Fibroblast of peridontal ligament (primary cell): Measurements from ENCODE around the gene SEPSECS.

Experiments
- DNase-seq: peaks from one replicate; pipeline ENCODE4 v3.0.0-alpha.2; 2010; ENCODE audit errors: extremely low read depth

Gene SEPSECS

DNA sequence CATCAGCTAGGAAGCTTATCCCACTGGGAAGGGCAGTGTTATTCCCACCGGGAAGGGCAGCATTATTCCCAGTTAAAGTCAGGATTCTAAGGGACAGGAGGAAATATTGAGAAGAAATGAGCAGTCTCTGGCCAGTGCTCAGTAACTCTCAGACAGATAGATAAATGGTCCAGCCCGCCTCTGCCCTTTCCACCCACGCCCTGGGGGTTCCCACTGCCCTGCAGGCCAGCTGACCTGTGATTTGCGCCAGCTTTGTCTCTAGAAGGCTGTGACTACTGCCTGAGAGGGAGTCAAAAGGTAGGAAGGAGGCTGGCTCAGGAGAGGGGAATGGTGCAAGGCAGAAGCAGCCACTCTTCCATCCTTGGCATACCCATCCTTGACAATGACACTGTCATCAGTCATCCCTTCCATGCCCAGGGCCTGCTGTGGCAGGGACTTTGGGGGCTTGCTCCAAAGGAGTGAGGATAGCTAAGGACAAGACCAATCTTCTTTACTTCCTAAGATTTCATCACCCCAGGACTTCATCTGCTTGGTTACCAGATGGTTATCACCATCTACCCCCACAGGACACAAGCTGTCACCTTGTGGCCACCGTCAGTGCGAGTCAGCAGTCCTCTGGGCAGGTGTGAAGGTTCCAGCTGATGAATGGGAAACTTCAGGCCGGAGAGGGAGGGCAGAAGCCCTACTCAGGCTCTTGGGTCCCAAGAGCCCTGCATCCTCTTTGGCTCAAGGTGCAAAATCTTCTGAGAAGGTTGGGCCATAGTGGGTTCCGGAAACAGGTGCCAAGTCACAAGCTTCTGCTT, 49.5 kb downstream of the SEPSECS start:
- DNase-seq, result no peak

- no peak for DNase-seq
Measured at GRCh38 chr4:25109511-25109910, 50.7 kb downstream of the SEPSECS start.

DNA sequence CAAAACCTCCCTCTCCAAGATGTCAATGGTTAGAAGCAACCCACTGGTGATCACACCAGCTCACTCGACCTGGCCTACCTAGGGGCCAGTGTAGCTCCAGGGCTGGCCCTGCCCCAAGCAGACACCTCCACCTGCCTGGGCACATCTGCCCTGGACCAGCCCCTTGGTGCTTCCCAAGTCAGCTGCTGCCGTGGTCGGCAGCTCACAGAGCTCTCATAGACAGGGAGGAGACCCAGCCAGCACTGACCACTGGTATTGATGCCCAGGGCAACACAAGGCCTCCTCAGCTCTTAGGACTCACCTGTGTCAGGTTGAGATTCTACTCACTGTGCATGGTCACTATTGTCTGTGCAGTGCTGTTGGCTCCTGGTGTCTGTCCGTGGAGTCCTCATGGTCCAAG, 51.7 kb downstream of the SEPSECS start:
- DNase-seq, result no peak

GRCh38 chr4:25107827-25108516, 52.3 kb downstream of the SEPSECS start:
- no peak for DNase-seq

GRCh38 chr4:25106363-25107151, 53.7 kb downstream of the SEPSECS start:
- DNase-seq, result no peak

GRCh38 chr4:25104591-25104990, 55.7 kb downstream of the SEPSECS start:
- DNase-seq, result no peak

DNA sequence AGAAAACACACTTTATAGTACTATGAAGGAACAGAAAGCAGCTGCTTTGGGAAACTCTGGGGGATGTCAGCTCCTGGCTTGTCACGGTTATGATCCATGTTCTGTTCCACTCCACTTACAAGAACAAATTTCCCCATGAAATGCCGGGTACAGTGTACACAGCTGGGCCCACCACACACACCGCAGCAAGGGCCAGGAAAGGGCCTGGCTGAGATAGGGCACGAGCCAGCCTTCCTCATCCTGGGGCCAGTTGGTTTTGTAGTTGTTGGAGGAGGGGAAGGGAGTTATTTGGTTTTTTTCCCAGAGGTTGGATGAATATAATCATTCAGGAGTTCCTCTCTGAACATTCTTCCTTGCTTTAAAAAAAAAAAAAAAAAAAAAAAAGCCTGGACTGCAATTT, 56.8 kb downstream of the SEPSECS start:
- no peak for DNase-seq

DNA sequence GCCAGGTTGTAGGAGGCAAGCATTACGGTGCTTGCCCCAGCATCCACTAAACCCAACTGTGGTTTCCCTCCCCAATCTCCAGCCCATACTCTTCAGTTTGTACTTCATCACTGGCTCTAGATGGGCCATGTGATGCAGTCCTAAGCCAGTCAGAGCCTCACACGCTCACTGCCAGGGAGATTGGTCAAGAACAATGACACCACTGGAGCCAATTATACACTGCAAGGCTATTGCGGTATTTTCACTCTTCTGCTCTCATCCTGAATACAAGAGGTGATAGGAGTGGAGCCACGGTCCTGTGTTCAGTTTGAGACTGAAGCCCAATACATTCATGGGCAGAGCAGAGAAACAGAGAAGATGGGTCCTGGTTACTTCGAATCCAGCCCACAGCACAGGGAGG, 58.4 kb downstream of the SEPSECS start:
- DNase-seq, result no peak

GRCh38 chr4:25100710-25101109, 59.5 kb downstream of the SEPSECS start:
- no peak for DNase-seq

- DNase-seq, result no peak
Measured at GRCh38 chr4:25100021-25100555, 60.2 kb downstream of the SEPSECS start.

DNA sequence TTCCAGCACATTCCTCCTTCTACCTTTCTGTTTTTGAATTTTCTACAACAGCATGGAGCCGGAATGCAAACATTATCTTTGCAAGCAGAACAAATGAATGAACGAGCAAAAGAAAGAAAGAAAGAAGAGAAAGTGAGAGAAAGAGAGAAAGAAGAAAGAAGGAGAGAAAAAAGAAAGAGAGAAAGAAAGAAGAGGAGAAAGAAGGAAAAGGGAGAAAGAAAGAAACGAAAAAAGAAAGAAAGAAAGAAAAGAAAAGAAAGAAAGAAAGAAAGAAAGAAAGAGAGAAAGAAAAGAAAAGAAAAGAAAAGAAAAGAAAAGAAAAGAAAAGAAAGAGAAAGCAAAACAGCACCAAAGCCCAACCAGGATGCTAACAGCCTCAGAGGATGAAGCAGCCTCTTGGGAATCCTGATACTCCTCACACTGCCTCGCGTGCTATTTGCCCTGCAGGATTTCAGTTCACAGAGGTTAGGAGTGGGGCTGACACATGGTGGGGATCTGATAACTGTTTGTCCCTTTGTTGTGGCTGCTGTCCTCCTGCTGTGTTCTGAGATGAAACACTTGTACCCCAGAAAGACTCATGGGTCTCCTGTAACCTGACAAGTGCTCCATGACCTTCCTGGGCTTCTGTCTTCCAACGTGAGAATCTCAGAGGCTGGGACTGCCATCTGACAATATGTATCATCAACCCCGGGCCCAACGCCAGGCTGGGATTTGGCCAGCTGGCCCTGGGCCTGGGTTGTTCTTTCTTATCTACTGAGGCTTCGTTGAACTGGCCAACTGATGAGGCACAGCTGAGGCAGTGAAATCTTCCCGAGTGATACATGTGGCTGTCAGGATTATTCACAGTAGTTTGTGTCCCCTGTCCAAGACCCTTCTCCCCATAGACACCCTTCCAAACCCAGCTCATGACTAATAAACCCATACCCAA, 61.0 kb downstream of the SEPSECS start:
- DNase-seq, result peak; percentile 28

DNA sequence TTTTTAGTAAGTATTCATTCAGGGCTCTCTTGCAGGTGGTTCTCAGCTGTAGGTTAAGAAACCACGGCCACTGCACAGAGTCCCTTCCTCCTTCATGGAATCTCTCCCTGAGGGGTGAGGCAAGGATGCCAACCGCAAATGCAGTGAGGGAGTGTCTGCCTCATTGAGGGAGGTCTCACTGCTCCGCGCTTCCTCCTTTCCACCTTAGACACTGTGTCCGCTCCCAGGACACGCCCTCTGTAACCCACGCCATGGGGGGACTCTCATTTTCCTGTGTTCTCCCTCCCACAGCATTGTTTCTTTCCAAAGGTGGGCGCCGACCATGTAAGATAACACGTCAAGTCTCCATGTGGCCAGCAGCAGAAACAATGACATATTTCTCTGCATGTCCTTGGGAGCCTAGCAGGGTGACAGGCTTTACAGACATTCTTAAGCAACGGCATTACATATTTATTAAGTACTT, 63.2 kb downstream of the SEPSECS start:
- DNase-seq, result no peak

DNA sequence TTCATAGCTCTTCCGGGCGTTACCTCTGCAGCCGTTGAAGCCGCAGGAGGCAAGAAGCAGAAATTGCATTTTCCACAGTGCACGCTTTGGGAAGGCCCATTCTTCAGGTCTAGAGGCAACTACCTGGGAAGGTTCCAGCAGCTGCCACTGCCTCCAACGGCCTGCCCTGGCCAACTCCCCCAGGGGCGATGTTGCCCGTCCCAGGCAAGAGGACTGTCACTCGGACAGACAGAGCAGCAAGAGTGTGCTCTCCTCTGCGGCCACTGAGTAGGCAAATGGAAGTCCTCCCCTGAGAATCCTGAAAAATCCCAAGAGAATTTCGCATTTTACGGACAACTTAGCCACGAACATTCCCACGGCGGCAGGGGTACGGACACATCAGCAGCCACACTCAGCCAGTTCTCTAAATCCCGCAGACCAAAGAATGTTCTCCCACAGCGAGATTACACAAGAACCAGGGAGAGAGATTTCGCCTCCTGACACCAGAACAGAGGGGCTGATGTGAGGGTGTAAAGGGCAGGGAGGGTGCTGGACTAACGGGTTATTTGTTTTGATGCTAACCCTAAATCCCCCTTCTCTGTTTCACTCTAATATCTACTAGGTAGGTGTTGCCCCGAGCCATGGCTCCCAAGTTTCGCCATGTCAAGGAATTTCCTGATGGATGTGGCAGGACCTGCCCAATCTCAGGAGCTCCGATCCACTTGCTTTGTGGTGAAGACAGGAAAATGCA, 63.8 kb downstream of the SEPSECS start:
- no peak for DNase-seq

DNA sequence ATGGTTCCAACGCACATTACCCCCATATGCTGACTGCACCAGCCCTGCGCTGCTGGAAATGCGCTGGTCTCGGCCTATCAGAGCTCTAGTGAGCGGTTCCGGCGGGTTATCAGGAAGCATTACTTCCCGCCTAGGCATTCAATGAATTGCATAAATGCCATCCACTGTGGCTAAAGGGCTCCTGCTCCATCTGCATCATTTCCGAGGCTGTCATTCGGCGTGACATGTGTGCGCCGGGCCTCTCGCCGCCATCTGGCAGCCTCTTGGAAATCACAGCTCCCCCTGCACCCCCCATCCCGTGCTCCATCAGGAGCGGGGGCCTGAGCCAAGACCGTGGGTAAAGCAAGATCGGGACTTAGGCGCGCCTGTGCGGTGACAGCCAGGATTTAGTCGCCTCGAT, 64.4 kb downstream of the SEPSECS start:
- DNase-seq, result no peak

GRCh38 chr4:25092139-25092538, 68.1 kb downstream of the SEPSECS start:
- no peak for DNase-seq

DNA sequence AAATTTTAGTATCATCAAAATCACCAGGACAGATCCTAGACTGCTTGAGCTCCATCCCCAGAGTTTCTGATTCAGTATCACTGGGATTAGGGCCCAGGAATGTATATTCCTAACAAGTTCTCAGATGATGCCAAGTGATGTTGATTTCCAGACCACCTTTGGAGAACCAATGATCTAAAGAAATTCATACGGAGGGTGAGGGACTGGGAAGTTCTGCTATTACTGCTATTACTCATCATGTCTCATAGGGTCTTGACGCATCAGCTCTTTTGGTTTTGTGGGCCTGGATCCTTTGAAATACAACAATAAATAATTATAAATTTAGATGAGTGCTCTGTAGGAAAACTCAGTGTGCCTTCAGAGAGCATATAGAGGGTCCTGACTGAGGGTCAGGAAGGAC, 69.7 kb downstream of the SEPSECS start:
- DNase-seq, result peak; percentile 39

DNA sequence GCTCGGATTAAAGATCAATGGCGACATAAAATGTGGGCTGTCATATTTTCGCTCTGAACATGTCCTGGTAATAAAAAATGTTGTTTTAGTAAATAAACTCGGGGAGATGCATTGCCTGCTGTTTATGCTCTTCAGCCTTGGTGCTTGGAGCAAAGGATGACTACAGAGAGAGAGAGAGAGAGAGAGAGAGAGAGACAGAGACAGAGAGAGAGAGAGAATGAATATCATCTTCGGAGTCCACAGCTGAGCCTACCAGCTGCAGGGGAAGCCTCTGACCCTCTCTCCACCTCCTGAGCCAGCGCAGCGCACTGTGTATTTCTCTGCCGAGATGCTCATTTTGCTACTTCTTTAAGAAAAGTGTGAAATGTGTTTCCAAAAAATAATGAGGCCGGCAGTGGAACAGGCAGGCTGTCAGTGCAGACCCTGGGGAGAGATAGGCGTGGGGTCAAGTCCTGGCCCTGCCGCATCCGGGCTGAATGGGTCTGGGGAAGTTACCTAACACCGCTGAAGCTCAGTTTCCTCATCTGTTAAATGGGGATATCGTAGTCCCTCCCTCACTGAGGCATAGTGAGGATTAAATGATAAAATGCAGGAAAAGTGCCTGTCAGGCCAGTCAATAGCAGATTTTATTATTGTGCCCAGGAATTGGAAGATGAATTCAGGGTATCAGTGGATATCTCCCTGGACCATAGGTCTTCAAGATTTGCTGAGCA, 71.0 kb downstream of the SEPSECS start:
- no peak for DNase-seq

DNA sequence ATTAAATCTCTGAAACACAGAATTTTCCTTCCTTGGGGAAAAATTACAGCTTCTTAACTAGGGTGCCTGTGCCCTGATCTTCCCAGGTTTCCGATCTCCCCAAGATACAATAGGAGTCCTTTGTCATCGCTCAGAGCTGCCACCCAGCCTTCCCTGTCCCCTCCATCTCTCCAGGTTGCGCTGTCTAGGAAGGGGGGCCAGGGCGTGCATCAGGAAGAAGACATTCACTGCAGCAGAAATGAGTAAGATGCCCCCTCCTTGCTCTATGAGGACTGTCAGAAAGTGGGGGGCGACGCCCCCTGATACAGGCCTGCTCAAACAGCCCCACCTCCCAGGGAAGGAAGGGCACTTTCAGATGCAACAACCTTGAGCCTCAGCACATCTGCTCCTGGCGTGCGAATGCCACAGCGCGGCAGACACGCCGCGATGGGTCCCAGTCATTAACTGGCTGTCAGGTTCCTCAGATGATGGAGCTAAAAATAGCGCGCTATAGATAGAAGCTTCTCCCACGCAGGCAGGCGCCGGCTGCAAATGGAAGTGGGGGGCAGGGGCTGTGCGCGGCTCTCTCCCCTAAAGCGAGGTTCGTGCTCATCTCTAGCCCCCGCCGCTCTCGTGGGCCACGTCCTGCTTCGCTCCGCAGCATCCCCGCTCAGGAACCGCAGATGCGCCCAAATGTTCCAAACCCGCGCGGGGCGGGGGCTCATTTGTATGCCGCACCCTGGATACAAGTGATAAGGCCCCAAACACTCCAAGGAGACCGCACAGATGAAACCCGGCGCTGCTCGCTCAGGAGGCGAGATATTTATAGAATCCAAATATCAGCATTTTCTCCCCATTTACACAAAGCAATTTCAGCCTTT, 71.9 kb downstream of the SEPSECS start:
- no peak for DNase-seq

DNA sequence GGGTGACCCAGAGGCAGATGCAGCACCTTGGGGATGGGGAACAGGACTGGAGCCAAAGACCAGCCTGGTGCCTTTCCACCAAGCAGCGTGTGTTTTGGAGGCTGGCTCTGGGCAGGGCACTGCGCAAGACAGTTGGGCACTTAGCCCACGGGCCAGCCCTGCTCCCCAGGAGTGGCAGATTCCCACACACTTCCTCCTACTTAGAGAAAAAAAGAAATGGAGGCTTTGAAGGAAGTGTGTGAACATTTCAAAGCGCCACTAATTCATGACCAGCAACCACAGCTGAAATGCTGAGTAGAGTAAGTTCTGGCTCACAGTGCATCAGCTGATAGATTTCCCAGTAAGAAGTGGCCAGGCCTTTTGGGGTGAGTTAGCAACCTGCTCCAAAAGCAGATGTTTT, 74.6 kb downstream of the SEPSECS start:
- DNase-seq, result no peak
